SJCRH30 (cell line): ENCODE results near the gene CDK5R2. TPM values are rescaled to one million over a fixed set of nuclear protein-coding genes. Genes with fewer than 3 reads are reported as not detected.

Experiments used
- DNase-seq, 2 experiments: peaks; one replicate each; pipeline ENCODE4 v3.0.0-alpha.2; 2015 to 2020
- H3K27ac ChIP-seq: fragments of 250-450 bp; sonication (Bioruptor Pico); 2 replicates; pipeline ENCODE4 v1.5.1; 2020; ENCODE audit warnings: mild to moderate bottlenecking, moderate library complexity
- H3K27me3 ChIP-seq: fragments of 250-450 bp; sonication (Bioruptor Pico); 2 replicates; pipeline ENCODE4 v1.5.1; 2020; ENCODE audit warnings: mild to moderate bottlenecking, moderate library complexity
- H3K36me3 ChIP-seq: fragments of 250-450 bp; sonication (Bioruptor Pico); 2 replicates; pipeline ENCODE4 v1.5.1; 2020; ENCODE audit warnings: mild to moderate bottlenecking, moderate library complexity
- H3K4me1 ChIP-seq: fragments of 250-450 bp; sonication (Bioruptor Pico); 2 replicates; pipeline ENCODE4 v1.5.1; 2020; ENCODE audit warnings: mild to moderate bottlenecking, moderate library complexity
- H3K4me3 ChIP-seq: fragments of 250-450 bp; sonication (Bioruptor Pico); 2 replicates; pipeline ENCODE4 v1.5.1; 2020; ENCODE audit warnings: mild to moderate bottlenecking, moderate library complexity
- H3K9me3 ChIP-seq: fragments of 250-450 bp; sonication (Bioruptor Pico); replicated peaks from 2 replicates; pipeline ENCODE4 v1.5.1; 2020; ENCODE audit warnings: mild to moderate bottlenecking, moderate library complexity
- total RNA-seq: library from RNA; depleted of rRNA; stranded (reverse); fragments of >200 nt; shearing (Covaris generic); gene quantifications from 2 replicates; pipeline ENCODE4 v1.2.3, GENCODE V29; 2014

Gene CDK5R2
- total RNA-seq, 1 experiment from 2014 or later, result 0.14 TPM

GRCh38 chr2:218991674-218992168 is 32.3 kb downstream of the CDK5R2 start:
- H3K27ac ChIP-seq, result no peak overlapping the region
- no peaks in the 10 kb centered on the region for H3K9me3 ChIP-seq
- H3K27me3 ChIP-seq, result no peaks in the 10 kb centered on the region
- no peak overlapping the region for H3K4me3 ChIP-seq
- peak in 1 of 2 experiments; percentile 49 for DNase-seq
- 0 out of 2 replicates have a peak, but pooled peaks cover 2% of the 10 kb centered on the region for H3K4me1 ChIP-seq
- H3K36me3 ChIP-seq, result no peaks in the 10 kb centered on the region

- Histone ChIP-seq H3K4me3 (no peak overlapping the region), H3K27me3 (no peaks in the 10 kb centered on the region), H3K36me3 (no peaks in the 10 kb centered on the region), H3K9me3 (no peaks in the 10 kb centered on the region), H3K27ac (no peak overlapping the region), H3K4me1 (peaks cover 5% of the 10 kb centered on the region)
- DNase-seq, result no peak
Measured at GRCh38 chr2:218992196-218992595, 32.7 kb downstream of the CDK5R2 start.

- Histone ChIP-seq H3K36me3 (no peaks in the 10 kb centered on the region), H3K9me3 (no peaks in the 10 kb centered on the region), H3K27ac (no peak overlapping the region), H3K4me3 (no peak overlapping the region), H3K27me3 (no peaks in the 10 kb centered on the region), H3K4me1 (peaks cover 11% of the 10 kb centered on the region)
- no peak for DNase-seq
Measured at GRCh38 chr2:218992703-218993344, 33.4 kb downstream of the CDK5R2 start.

- Histone ChIP-seq H3K9me3 (no peaks in the 10 kb centered on the region), H3K36me3 (no peaks in the 10 kb centered on the region), H3K27me3 (no peaks in the 10 kb centered on the region), H3K4me1 (peaks cover 19% of the 10 kb centered on the region), H3K4me3 (no peak within 1 kb of the TSS), H3K27ac (no peak within 1 kb of the TSS)
- no peak for DNase-seq
Measured at GRCh38 chr2:218993345-218994315, 34.2 kb downstream of the CDK5R2 start, which contains the start of gene CRYBA2. TSS of gene CRYBA2 (minus strand) at chr2:218993422. CDS start at chr2:218993176, 246 bp downstream.

- Histone ChIP-seq H3K4me1 (peaks cover 26% of the 10 kb centered on the region), H3K4me3 (no peak overlapping the region; the same call in 1 of the 2 replicates), H3K27me3 (no peaks in the 10 kb centered on the region), H3K9me3 (no peaks in the 10 kb centered on the region), H3K27ac (no peak overlapping the region), H3K36me3 (no peaks in the 10 kb centered on the region)
- no peak for DNase-seq
Measured at GRCh38 chr2:218995561-218995960, 36.1 kb downstream of the CDK5R2 start.

- Histone ChIP-seq H3K27ac (peak overlapping the region; percentile 79), H3K9me3 (no peaks in the 10 kb centered on the region), H3K4me1 (peaks cover 26% of the 10 kb centered on the region), H3K4me3 (peak overlapping the region; percentile 64), H3K27me3 (no peaks in the 10 kb centered on the region), H3K36me3 (no peaks in the 10 kb centered on the region)
- DNase-seq, result peak; percentile 91 to 92
Measured at GRCh38 chr2:218995972-218996711, 36.7 kb downstream of the CDK5R2 start.

- peaks cover 26% of the 10 kb centered on the region for H3K4me1 ChIP-seq
- peak; percentile 70 to 84 for DNase-seq
- no peaks in the 10 kb centered on the region for H3K9me3 ChIP-seq
- H3K27ac ChIP-seq, result peak overlapping the region; percentile 79
- H3K27me3 ChIP-seq, result no peaks in the 10 kb centered on the region
- no peaks in the 10 kb centered on the region for H3K36me3 ChIP-seq
- H3K4me3 ChIP-seq, result peak overlapping the region; percentile 64
Measured at GRCh38 chr2:218996937-218997336, 37.5 kb downstream of the CDK5R2 start.

GRCh38 chr2:218997731-218998130 is 38.3 kb downstream of the CDK5R2 start:
- peaks cover 26% of the 10 kb centered on the region for H3K4me1 ChIP-seq
- no peaks in the 10 kb centered on the region for H3K9me3 ChIP-seq
- no peaks in the 10 kb centered on the region for H3K27me3 ChIP-seq
- H3K4me3 ChIP-seq, result no peak overlapping the region
- DNase-seq, result peak; percentile 24 to 47
- H3K36me3 ChIP-seq, result no peaks in the 10 kb centered on the region
- H3K27ac ChIP-seq, result no peak overlapping the region

- peak; percentile 39 to 54 for DNase-seq
- no peak overlapping the region for H3K27ac ChIP-seq
- no peak overlapping the region for H3K4me3 ChIP-seq
- H3K9me3 ChIP-seq, result no peaks in the 10 kb centered on the region
- H3K27me3 ChIP-seq, result no peaks in the 10 kb centered on the region
- H3K4me1 ChIP-seq, result peaks cover 26% of the 10 kb centered on the region
- no peaks in the 10 kb centered on the region for H3K36me3 ChIP-seq
Measured at GRCh38 chr2:218998414-218999002, 39.0 kb downstream of the CDK5R2 start.

GRCh38 chr2:218999021-218999880 is 39.8 kb downstream of the CDK5R2 start:
- H3K36me3 ChIP-seq, result no peaks in the 10 kb centered on the region
- H3K27me3 ChIP-seq, result no peaks in the 10 kb centered on the region
- DNase-seq, result peak in 1 of 2 experiments; percentile 5
- no peaks in the 10 kb centered on the region for H3K9me3 ChIP-seq
- H3K27ac ChIP-seq, result no peak overlapping the region
- peaks cover 26% of the 10 kb centered on the region for H3K4me1 ChIP-seq
- no peak overlapping the region for H3K4me3 ChIP-seq

- peaks cover 26% of the 10 kb centered on the region for H3K4me1 ChIP-seq
- no peaks in the 10 kb centered on the region for H3K9me3 ChIP-seq
- H3K4me3 ChIP-seq, result no peak overlapping the region
- DNase-seq, result peak in 1 of 2 experiments; percentile 9
- H3K27ac ChIP-seq, result no peak overlapping the region
- H3K36me3 ChIP-seq, result no peaks in the 10 kb centered on the region
- no peaks in the 10 kb centered on the region for H3K27me3 ChIP-seq
Measured at GRCh38 chr2:218999881-219000568, 40.6 kb downstream of the CDK5R2 start.

GRCh38 chr2:219000569-219000960 is 41.1 kb downstream of the CDK5R2 start:
- H3K4me1 ChIP-seq, result peaks cover 26% of the 10 kb centered on the region
- H3K27ac ChIP-seq, result no peak overlapping the region
- no peaks in the 10 kb centered on the region for H3K9me3 ChIP-seq
- no peaks in the 10 kb centered on the region for H3K27me3 ChIP-seq
- DNase-seq, result no peak
- H3K36me3 ChIP-seq, result no peaks in the 10 kb centered on the region
- no peak overlapping the region for H3K4me3 ChIP-seq

GRCh38 chr2:219001100-219001576 is 41.7 kb downstream of the CDK5R2 start:
- Histone ChIP-seq H3K27ac (no peak overlapping the region), H3K9me3 (no peaks in the 10 kb centered on the region), H3K27me3 (no peaks in the 10 kb centered on the region), H3K4me1 (peaks cover 26% of the 10 kb centered on the region), H3K36me3 (no peaks in the 10 kb centered on the region), H3K4me3 (no peak overlapping the region)
- DNase-seq, result no peak
